Neutrophil (primary cell): ENCODE measurements around the gene TEAD4.

ENCODE experiments used
- H3K27ac ChIP-seq: fragments of 200-600 bp; sonication (generic); 2 replicates; pipeline ENCODE4 v1.5.1; 2016; ENCODE audit warnings: mild to moderate bottlenecking, moderate library complexity
- H3K27me3 ChIP-seq: fragments of 200-600 bp; sonication (generic); 2 replicates; pipeline ENCODE4 v1.6.0; 2016; ENCODE audit warnings: mild to moderate bottlenecking
- H3K36me3 ChIP-seq: fragments of 200-600 bp; sonication (generic); 2 replicates; pipeline ENCODE4 v1.5.1; 2017
- H3K4me1 ChIP-seq, 2 experiments: fragments of 200-600 bp in 1 of 2; sonication (generic) in 1 of 2; 1 replicate in 1 of 2; 2 replicates in 1 of 2; pipeline versions ENCODE4 v1.5.1 to v1.6.1; 2013 to 2016; ENCODE audit warnings: low read depth in 1 of 2, low read length in 1 of 2, mild to moderate bottlenecking in 1 of 2, moderate library complexity in 1 of 2; ENCODE audit not compliant: control insufficient read depth in 1 of 2, insufficient read depth in 1 of 2
- H3K4me3 ChIP-seq, 2 experiments: fragments of 200-600 bp in 1 of 2; sonication (generic) in 1 of 2; 1 replicate in 1 of 2; 2 replicates in 1 of 2; pipeline ENCODE4 v1.5.1; 2013 to 2016; ENCODE audit warnings: low read depth in 1 of 2, low read length in 1 of 2, mild to moderate bottlenecking in 1 of 2, moderate library complexity in 1 of 2
- H3K9me3 ChIP-seq: fragments of 200-600 bp; sonication (generic); 2 replicates; pipeline ENCODE4 v1.5.1; 2016
- CTCF ChIP-seq: fragments of 200-600 bp; sonication (generic); IDR thresholded peaks from 2 replicates; pipeline ENCODE4 v1.5.1; 2016; ENCODE audit warnings: antibody characterized with exemption

The TEAD4 gene

GRCh38 chr12:3020850-3021435 is 61.7 kb downstream of the TEAD4 start:
- Histone ChIP-seq H3K4me1 (no peaks in the 10 kb centered on the region), H3K27me3 (no peaks in the 10 kb centered on the region), H3K4me3 (no peak overlapping the region), H3K36me3 (no peaks in the 10 kb centered on the region), H3K27ac (no peak overlapping the region), H3K9me3 (no peaks in the 10 kb centered on the region)
- TF ChIP-seq CTCF = no peak

GRCh38 chr12:3022411-3022810 is 63.2 kb downstream of the TEAD4 start:
- Histone ChIP-seq H3K27ac (no peak overlapping the region), H3K4me1 (no peaks in the 10 kb centered on the region), H3K9me3 (no peaks in the 10 kb centered on the region), H3K27me3 (peaks cover 3% of the 10 kb centered on the region), H3K4me3 (no peak overlapping the region), H3K36me3 (no peaks in the 10 kb centered on the region)
- TF ChIP-seq CTCF = no peak

GRCh38 chr12:3022961-3023360 is 63.8 kb downstream of the TEAD4 start:
- Histone ChIP-seq H3K36me3 (no peaks in the 10 kb centered on the region), H3K4me3 (no peak overlapping the region), H3K4me1 (no peaks in the 10 kb centered on the region), H3K27me3 (peaks cover 3% of the 10 kb centered on the region), H3K27ac (no peak overlapping the region), H3K9me3 (no peaks in the 10 kb centered on the region)
- TF ChIP-seq CTCF = no peak

GRCh38 chr12:3028108-3028507 is 68.9 kb downstream of the TEAD4 start:
- Histone ChIP-seq H3K4me3 (no peak overlapping the region), H3K36me3 (no peaks in the 10 kb centered on the region), H3K27ac (no peak overlapping the region)

GRCh38 chr12:3030821-3031429 is 71.7 kb downstream of the TEAD4 start:
- no peak overlapping the region for H3K4me3 ChIP-seq
- H3K27ac ChIP-seq = no peak overlapping the region
- no peaks in the 10 kb centered on the region for H3K9me3 ChIP-seq
- no peak for TF ChIP-seq CTCF
- H3K27me3 ChIP-seq = peaks cover 3% of the 10 kb centered on the region
- no peaks in the 10 kb centered on the region for H3K36me3 ChIP-seq
- H3K4me1 ChIP-seq = no peaks in the 10 kb centered on the region

More at GRCh38 chr12:3028108-3028507, 68.9 kb downstream of the TEAD4 start:
- no peak for TF ChIP-seq CTCF
- no peaks in the 10 kb centered on the region for H3K9me3 ChIP-seq
- no peaks in the 10 kb centered on the region for H3K4me1 ChIP-seq
- H3K27me3 ChIP-seq = peaks cover 3% of the 10 kb centered on the region
